ENCODE results near the gene EPC2. TPM values are rescaled to one million over a fixed set of nuclear protein-coding genes. Genes with fewer than 3 reads are reported as not detected.

Gene EPC2
- polyA plus RNA-seq, 1 of the 3 experiments (the other 2 are of a cell fraction), result 8.8 TPM

GRCh38 chr2:148813603-148814065 lies 169.1 kb downstream of the EPC2 start:
- peak; percentile 21; the same call in 1 of the 2 replicates for TF ChIP-seq CTCF (IDR thresholded peaks at IDR 0.05)
- TF ChIP-seq RCOR1 (IDR thresholded peaks at IDR 0.05; ENCODE audit: low read length), result no peak
- DNase-seq, result peak; percentile 19
- no peaks in the 10 kb centered on the region for H3F3A ChIP-seq (replicated peaks; ENCODE audit: insufficient read depth)
- H3K4me3 ChIP-seq (ENCODE audit: low read depth in 2 of 2, low read length in 1 of 2), result no peak overlapping the region
- H3K27ac ChIP-seq (ENCODE audit: low read depth in 2 of 2, low read length in 1 of 2), result no peak overlapping the region
- no peaks in the 10 kb centered on the region for H3K9me2 ChIP-seq
- no peak overlapping the region for H3K4me2 ChIP-seq
- no peaks in the 10 kb centered on the region for H3K27me3 ChIP-seq (ENCODE audit: insufficient read depth)
- H3K9ac ChIP-seq, result no peak overlapping the region
- no peaks in the 10 kb centered on the region for H3K36me3 ChIP-seq (replicated peaks in 1 of 2; ENCODE audit: control insufficient read depth in 1 of 2, insufficient read depth in 2 of 2, low read length in 1 of 2)
- H2AFZ ChIP-seq (ENCODE audit: low read depth), result no peak overlapping the region
- H3K9me3 ChIP-seq, result no peaks in the 10 kb centered on the region
- 88% methylated on average over 9 of the region's 11 CpGs for WGBS (ENCODE audit: low lambda C conversion rate)
- CTCF ChIA-PET, result interaction anchor here (0.7 kb wide), 1 partner anchor 15 kb away, joined by 3 read pairs; no protein-coding TSS in a partner anchor
- POLR2A ChIA-PET, result no interaction called here
- no peaks in the 10 kb centered on the region for H4K20me1 ChIP-seq (ENCODE audit: insufficient read depth)
- no peaks in the 10 kb centered on the region for H3K79me2 ChIP-seq (ENCODE audit: insufficient read depth)
- H3K4me1 ChIP-seq (ENCODE audit: control insufficient read depth in 1 of 2, insufficient read depth in 2 of 2, low read depth in 1 of 2, low read length in 1 of 2), result peaks cover 0 to 12% of the 10 kb centered on the region in 2 experiments; a peak in 1 of 4 replicates

GRCh38 chr2:148814143-148814859 lies 169.8 kb downstream of the EPC2 start:
- Histone ChIP-seq H3K4me3 (ENCODE audit: low read depth in 2 of 2, low read length in 1 of 2) (no peak overlapping the region), H2AFZ (ENCODE audit: low read depth) (peak overlapping the region; percentile 61; the same call in 1 of the 2 replicates), H3K9me3 (no peaks in the 10 kb centered on the region), H3K27ac (ENCODE audit: low read depth in 2 of 2, low read length in 1 of 2) (no peak overlapping the region), H3K9me2 (no peaks in the 10 kb centered on the region), H3K27me3 (ENCODE audit: insufficient read depth) (no peaks in the 10 kb centered on the region), H3K4me2 (peak overlapping the region; percentile 3), H3F3A (replicated peaks; ENCODE audit: insufficient read depth) (no peaks in the 10 kb centered on the region), H3K4me1 (ENCODE audit: control insufficient read depth in 1 of 2, insufficient read depth in 2 of 2, low read depth in 1 of 2, low read length in 1 of 2) (peaks cover 0 to 12% of the 10 kb centered on the region in 2 experiments; a peak in 1 of 4 replicates), H3K36me3 (replicated peaks in 1 of 2; ENCODE audit: control insufficient read depth in 1 of 2, insufficient read depth in 2 of 2, low read length in 1 of 2) (no peaks in the 10 kb centered on the region), H3K79me2 (ENCODE audit: insufficient read depth) (no peaks in the 10 kb centered on the region), H3K9ac (no peak overlapping the region), H4K20me1 (ENCODE audit: insufficient read depth) (no peaks in the 10 kb centered on the region)
- 73% methylated on average over 6 of the region's 6 CpGs for WGBS (ENCODE audit: low lambda C conversion rate)
- DNase-seq, result no peak
- TF ChIP-seq RAD21 (IDR thresholded peaks at IDR 0.05; ENCODE audit: low read length) (no peak), NFIC (IDR thresholded peaks at IDR 0.05; ENCODE audit: borderline replicate concordance) (peak; percentile 70), ELF1 (IDR thresholded peaks at IDR 0.05) (no peak), CHD2 (IDR thresholded peaks at IDR 0.05; ENCODE audit: low read length, partially characterized antibody) (no peak)
- CTCF ChIA-PET, result interaction anchor here (0.7 kb wide), 1 partner anchor 15 kb away, joined by 3 read pairs; no protein-coding TSS in a partner anchor
- POLR2A ChIA-PET, result no interaction called here

- peak overlapping the region; percentile 61; the same call in 1 of the 2 replicates for H2AFZ ChIP-seq (ENCODE audit: low read depth)
- CTCF ChIA-PET, result no interaction called here
- TF ChIP-seq FOSL2 (IDR thresholded peaks at IDR 0.05; ENCODE audit: borderline replicate concordance, low read depth) (0 out of 2 replicates have a peak, but pooled peaks have one; percentile 7), EZH2phosphoT487 (IDR thresholded peaks at IDR 0.05; ENCODE audit: borderline replicate concordance, low read depth) (no peak)
- H3K4me1 ChIP-seq (ENCODE audit: control insufficient read depth in 1 of 2, insufficient read depth in 2 of 2, low read depth in 1 of 2, low read length in 1 of 2), result peaks cover 0 to 12% of the 10 kb centered on the region in 2 experiments; a peak in 1 of 4 replicates
- no peaks in the 10 kb centered on the region for H3K9me3 ChIP-seq
- H3K4me2 ChIP-seq, result peak overlapping the region; percentile 3
- H3K4me3 ChIP-seq (ENCODE audit: low read depth in 2 of 2, low read length in 1 of 2), result no peak overlapping the region
- no peaks in the 10 kb centered on the region for H4K20me1 ChIP-seq (ENCODE audit: insufficient read depth)
- no peaks in the 10 kb centered on the region for H3K27me3 ChIP-seq (ENCODE audit: insufficient read depth)
- H3K36me3 ChIP-seq (replicated peaks in 1 of 2; ENCODE audit: control insufficient read depth in 1 of 2, insufficient read depth in 2 of 2, low read length in 1 of 2), result no peaks in the 10 kb centered on the region
- 79% methylated on average over 6 of the region's 7 CpGs for WGBS (ENCODE audit: low lambda C conversion rate)
- POLR2A ChIA-PET, result no interaction called here
- no peak overlapping the region for H3K9ac ChIP-seq
- no peaks in the 10 kb centered on the region for H3K9me2 ChIP-seq
- no peak for DNase-seq
- H3K79me2 ChIP-seq (ENCODE audit: insufficient read depth), result no peaks in the 10 kb centered on the region
- no peaks in the 10 kb centered on the region for H3F3A ChIP-seq (replicated peaks; ENCODE audit: insufficient read depth)
- H3K27ac ChIP-seq (ENCODE audit: low read depth in 2 of 2, low read length in 1 of 2), result no peak overlapping the region
These were observed 170.4 kb downstream of the EPC2 start for GRCh38 chr2:148814860-148815419.
